Thyroid gland (tissue), 4 donors: ENCODE data around the gene TK2.
"Not testable (repeated sequence)": the region's sequence is repeated elsewhere in the genome, so short reads cannot be mapped to it uniquely, and the experiment has no call there.

Experiments used
- POLR2A ChIP-seq, 2 donors: fragments of 450-650 bp; IDR thresholded peaks; one replicate each; pipeline ENCODE4 v1.6.1; 2017; ENCODE audit warnings: antibody characterized with exemption in 2 of 2, mild to moderate bottlenecking in 2 of 2, moderate library complexity in 1 of 2
- TF ChIP-seq, protein P1 (sequence below), 6 experiments: fragments of 200-600 bp in 3 of 6; fragments of 450-650 bp in 3 of 6; sonication (generic) in 3 of 6; IDR thresholded peaks; one replicate each; pipeline ENCODE4 v1.5.1; 2016 to 2019; ENCODE audit warnings: antibody characterized with exemption in 6 of 6, mild to moderate bottlenecking in 2 of 6, inconsistent platforms in 1 of 6, moderate library complexity in 1 of 6

DNA sequence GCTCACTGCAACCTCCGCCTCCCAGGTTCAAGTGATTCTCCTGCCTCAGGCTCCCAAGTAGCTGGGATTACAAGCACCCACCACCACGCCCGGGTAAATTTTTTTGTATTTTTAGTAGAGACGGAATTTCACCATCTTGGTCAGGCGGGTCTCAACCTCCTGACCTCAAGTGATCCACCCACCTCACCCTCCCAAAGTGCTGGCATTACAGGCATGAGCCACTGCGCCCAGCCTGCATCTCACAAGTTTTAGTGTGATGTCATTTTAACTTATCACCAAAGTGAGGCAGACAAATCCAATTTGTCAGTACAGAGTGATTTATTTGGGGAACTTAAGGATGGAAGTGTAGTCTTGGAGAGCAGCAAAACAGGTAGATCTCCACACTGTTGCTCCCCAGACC, 83.3 kb downstream of the TK2 start:
- TF ChIP-seq, protein P1, sequence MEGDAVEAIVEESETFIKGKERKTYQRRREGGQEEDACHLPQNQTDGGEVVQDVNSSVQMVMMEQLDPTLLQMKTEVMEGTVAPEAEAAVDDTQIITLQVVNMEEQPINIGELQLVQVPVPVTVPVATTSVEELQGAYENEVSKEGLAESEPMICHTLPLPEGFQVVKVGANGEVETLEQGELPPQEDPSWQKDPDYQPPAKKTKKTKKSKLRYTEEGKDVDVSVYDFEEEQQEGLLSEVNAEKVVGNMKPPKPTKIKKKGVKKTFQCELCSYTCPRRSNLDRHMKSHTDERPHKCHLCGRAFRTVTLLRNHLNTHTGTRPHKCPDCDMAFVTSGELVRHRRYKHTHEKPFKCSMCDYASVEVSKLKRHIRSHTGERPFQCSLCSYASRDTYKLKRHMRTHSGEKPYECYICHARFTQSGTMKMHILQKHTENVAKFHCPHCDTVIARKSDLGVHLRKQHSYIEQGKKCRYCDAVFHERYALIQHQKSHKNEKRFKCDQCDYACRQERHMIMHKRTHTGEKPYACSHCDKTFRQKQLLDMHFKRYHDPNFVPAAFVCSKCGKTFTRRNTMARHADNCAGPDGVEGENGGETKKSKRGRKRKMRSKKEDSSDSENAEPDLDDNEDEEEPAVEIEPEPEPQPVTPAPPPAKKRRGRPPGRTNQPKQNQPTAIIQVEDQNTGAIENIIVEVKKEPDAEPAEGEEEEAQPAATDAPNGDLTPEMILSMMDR (IDR thresholded peaks at IDR 0.05), result not testable (repeated sequence)
- TF ChIP-seq POLR2A (IDR thresholded peaks at IDR 0.05), result not testable (repeated sequence)
